HG03175 (cell line): Measurements from ENCODE around the gene COL24A1.
"Not testable (repeated sequence)": the region's sequence is repeated elsewhere in the genome, so short reads cannot be mapped to it uniquely, and the experiment has no call there.

Experiments used
- ATAC-seq: cut with Tn5 transposase; IDR thresholded peaks from one replicate; pipeline ENCODE4 v1.9.1; 2021; ENCODE audit warnings: mild to moderate bottlenecking, moderate library complexity; ENCODE audit not compliant: unreplicated experiment

The COL24A1 gene

GRCh38 chr1:86085741-86086409, 70.7 kb downstream of the COL24A1 start:
- ATAC-seq, result no peak

GRCh38 chr1:86084998-86085397, 71.6 kb downstream of the COL24A1 start:
- ATAC-seq, result no peak

GRCh38 chr1:86082183-86082582, 74.4 kb downstream of the COL24A1 start:
- peak; percentile 57 for ATAC-seq

- not testable (repeated sequence) for ATAC-seq
Measured at GRCh38 chr1:86072474-86072873, 84.1 kb downstream of the COL24A1 start.

- not testable (repeated sequence) for ATAC-seq
Measured at GRCh38 chr1:86071870-86072269, 84.7 kb downstream of the COL24A1 start.

GRCh38 chr1:86069757-86070145, 86.8 kb downstream of the COL24A1 start:
- no peak for ATAC-seq

GRCh38 chr1:86068841-86069756, 87.5 kb downstream of the COL24A1 start:
- ATAC-seq, result no peak

- no peak for ATAC-seq
Measured at GRCh38 chr1:86068271-86068721, 88.3 kb downstream of the COL24A1 start.

GRCh38 chr1:86067626-86068025, 88.9 kb downstream of the COL24A1 start:
- ATAC-seq, result no peak

GRCh38 chr1:86064899-86065298, 91.7 kb downstream of the COL24A1 start:
- ATAC-seq, result no peak

- ATAC-seq, result no peak
Measured at GRCh38 chr1:86063721-86064120, 92.9 kb downstream of the COL24A1 start.

GRCh38 chr1:86062453-86062852, 94.1 kb downstream of the COL24A1 start:
- no peak for ATAC-seq

GRCh38 chr1:86061551-86061990, 95.0 kb downstream of the COL24A1 start:
- no peak for ATAC-seq

- ATAC-seq, result no peak
Measured at GRCh38 chr1:86054396-86054795, 102.2 kb downstream of the COL24A1 start.

- ATAC-seq, result no peak
Measured at GRCh38 chr1:86052948-86053698, 103.4 kb downstream of the COL24A1 start.

- ATAC-seq, result no peak
Measured at GRCh38 chr1:86035101-86035500, 121.5 kb downstream of the COL24A1 start.

GRCh38 chr1:86030180-86030579, 126.4 kb downstream of the COL24A1 start:
- no peak for ATAC-seq

GRCh38 chr1:86018283-86018923, 138.2 kb downstream of the COL24A1 start:
- ATAC-seq, result peak; percentile 71

- ATAC-seq, result no peak
Measured at GRCh38 chr1:86016076-86016759, 140.4 kb downstream of the COL24A1 start.

GRCh38 chr1:86015375-86015774, 141.2 kb downstream of the COL24A1 start:
- no peak for ATAC-seq
